Omental fat pad (tissue), 4 donors: Measurements from ENCODE around the gene LMBR1L. TPM values are rescaled to one million over a fixed set of nuclear protein-coding genes. Genes with fewer than 3 reads are reported as not detected.

ENCODE experiments used
- ATAC-seq: fragments of 150-250 bp; one replicate; pipeline ENCODE4 v1.9.1; 2016; ENCODE audit warnings: mild to moderate bottlenecking, moderate library complexity; ENCODE audit not compliant: low FRiP score
- DNase-seq: peaks from one replicate; pipeline ENCODE4 v3.0.0-alpha.2; 2019; ENCODE audit warnings: low spot score
- small RNA-seq: library from RNA; depleted of rRNA; stranded (forward); fragments of <200 nt; gene quantifications from one replicate; pipeline ENCODE3, GENCODE V24; 2016
- total RNA-seq, 4 donors: library from RNA; depleted of rRNA; stranded (reverse); fragments of >200 nt; gene quantifications; one replicate each; pipeline ENCODE4 v1.1.0, GENCODE V29; 2016
- TF ChIP-seq, protein P1 (sequence below), 3 donors: fragments of 450-650 bp; IDR thresholded peaks; one replicate each; pipeline ENCODE4 v1.5.1; 2016 to 2017; ENCODE audit warnings: antibody characterized with exemption in 3 of 3, mild to moderate bottlenecking in 3 of 3, moderate library complexity in 2 of 3

LMBR1L gene
- total RNA-seq, 4 donors from 2014 or later, result 23.2 to 68.4 (median 37.8) TPM

DNA sequence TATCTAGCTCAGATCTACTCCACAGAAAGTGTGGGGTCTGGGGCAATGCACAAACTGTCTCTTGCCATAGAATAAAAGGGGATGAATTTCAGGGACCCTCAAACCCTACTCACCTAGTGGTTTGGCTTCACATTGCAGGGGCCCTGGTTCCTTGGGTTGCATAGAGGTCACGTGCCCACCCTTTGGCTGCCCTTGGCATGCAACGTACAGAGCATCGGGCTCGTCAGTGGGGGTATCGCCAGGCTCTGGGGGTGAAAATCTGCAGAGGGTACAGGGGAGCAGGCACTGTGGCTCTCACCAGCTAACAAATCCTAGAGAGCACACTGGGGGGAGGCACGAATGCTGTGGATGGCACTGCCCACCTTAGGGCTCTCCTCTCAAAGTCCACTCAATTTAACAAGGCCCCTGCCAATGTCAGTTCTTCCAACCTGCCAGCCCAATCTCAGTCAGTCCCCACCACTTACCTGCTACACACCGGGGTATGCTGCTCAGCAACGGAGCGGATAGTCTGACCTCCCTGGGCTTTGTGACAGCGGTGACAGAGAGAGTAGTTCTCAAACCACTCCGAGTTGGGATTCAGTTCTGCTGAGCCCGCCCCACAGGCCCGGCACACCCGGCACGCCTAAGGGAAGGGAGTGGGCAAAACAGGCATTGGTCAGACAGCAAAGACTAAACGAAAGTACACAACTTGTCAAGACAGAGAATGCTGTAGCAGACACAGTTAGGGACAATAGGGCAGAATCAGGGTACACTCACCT, 58.0 kb downstream of the LMBR1L start:
- TF ChIP-seq, protein P1, sequence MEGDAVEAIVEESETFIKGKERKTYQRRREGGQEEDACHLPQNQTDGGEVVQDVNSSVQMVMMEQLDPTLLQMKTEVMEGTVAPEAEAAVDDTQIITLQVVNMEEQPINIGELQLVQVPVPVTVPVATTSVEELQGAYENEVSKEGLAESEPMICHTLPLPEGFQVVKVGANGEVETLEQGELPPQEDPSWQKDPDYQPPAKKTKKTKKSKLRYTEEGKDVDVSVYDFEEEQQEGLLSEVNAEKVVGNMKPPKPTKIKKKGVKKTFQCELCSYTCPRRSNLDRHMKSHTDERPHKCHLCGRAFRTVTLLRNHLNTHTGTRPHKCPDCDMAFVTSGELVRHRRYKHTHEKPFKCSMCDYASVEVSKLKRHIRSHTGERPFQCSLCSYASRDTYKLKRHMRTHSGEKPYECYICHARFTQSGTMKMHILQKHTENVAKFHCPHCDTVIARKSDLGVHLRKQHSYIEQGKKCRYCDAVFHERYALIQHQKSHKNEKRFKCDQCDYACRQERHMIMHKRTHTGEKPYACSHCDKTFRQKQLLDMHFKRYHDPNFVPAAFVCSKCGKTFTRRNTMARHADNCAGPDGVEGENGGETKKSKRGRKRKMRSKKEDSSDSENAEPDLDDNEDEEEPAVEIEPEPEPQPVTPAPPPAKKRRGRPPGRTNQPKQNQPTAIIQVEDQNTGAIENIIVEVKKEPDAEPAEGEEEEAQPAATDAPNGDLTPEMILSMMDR (IDR thresholded peaks at IDR 0.05), result no peak
- DNase-seq (no peak), ATAC-seq (no peak)

DNA sequence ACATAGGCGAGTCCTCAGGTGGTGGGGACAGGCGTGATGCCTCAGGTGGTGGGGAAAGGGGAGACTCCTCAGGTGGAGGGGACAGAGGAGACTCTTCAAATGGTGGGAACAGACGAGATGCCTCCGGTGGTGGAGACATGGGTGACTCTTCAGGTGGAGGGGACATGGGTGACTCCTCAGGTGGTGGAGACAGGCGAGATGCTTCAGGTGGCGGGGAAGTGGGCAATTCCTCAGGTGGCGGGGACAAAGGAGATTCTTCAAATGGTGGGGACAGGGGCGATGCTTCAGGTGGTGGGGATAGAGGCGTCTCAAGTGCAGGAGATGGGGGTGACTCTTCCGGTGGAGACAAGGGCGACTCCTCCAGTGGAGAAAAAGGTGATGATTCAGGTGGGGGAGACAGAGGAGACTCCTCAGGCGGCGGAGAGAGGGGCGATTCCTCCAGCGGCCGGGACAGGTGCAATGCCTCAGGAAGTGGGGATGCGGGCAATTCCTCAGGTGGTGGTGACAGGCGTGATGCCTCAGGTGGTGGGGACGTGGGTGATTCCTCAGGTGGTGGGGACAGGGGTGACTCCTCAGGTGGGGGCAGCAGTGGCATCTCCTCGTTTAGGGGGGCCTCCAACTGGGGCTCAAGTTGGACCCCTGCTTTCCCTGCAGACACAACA, 58.7 kb downstream of the LMBR1L start:
- no peak for DNase-seq
- ATAC-seq, result no peak
- TF ChIP-seq, protein P1 (IDR thresholded peaks at IDR 0.05), result no peak

DNA sequence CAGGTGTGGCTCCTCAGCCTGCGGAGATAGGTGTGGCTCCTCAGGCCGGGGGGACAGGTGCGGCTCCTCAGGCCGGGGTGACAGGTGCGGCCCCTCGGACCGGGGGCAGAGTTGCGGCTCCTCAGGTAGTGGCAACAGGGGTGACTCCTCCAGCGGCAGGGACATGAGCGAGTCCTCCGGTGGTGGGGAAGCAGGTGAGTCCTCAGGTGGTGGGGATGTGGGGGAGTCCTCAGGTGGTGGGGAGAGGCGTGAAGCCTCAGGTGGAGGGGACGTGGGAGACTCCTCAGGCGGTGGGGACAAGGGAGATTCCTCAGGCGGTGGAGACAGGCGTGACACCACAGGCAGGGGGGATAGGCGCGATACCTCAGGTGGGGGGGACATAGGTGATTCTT, 59.3 kb downstream of the LMBR1L start:
- TF ChIP-seq, protein P1 (IDR thresholded peaks at IDR 0.05), result no peak
- ATAC-seq (no peak), DNase-seq (no peak)

DNA sequence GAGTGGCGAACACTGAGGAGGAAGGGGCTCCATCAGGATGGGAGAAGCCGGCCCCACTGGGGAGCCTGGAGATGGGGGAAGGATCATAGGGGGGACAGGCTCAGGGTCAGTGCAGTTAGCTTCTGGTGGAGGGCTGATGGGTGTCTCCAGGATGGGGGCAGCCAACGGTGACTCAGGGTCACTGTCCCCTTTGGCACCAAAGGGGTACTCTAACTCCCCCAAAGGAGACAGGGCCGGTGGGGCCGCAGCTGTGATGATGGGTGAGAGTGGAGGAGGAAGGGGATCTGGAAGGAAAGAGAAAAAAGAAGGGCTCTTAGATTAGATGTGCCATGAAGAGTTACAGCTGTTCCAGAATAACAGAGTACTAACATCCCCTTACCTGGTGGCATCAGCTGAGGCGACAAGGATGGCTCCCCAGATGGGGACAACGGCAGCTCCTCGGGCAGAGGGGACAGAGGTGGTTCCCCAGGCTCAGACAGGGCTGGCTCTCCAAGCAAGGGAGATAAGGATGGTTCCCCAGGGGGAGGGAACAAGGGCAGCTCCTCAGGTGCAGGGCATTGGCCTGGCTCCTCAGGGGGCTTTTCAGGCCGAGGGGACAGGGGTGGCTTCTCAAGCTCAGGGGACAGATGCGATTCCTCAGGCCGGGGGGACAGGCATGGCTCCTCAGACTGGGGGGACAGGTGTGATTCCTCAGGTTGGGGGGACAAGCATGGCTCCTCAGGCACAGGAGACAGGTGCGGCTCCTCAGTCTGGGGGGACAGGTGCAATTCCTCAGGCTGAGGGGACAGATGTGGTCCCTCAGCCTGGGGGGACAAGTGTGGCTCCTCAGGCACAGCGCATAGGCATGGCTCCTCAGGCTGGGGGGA, 59.9 kb downstream of the LMBR1L start:
- TF ChIP-seq, protein P1 (IDR thresholded peaks at IDR 0.05), result no peak
- DNase-seq, result no peak
- ATAC-seq, result no peak

DNA sequence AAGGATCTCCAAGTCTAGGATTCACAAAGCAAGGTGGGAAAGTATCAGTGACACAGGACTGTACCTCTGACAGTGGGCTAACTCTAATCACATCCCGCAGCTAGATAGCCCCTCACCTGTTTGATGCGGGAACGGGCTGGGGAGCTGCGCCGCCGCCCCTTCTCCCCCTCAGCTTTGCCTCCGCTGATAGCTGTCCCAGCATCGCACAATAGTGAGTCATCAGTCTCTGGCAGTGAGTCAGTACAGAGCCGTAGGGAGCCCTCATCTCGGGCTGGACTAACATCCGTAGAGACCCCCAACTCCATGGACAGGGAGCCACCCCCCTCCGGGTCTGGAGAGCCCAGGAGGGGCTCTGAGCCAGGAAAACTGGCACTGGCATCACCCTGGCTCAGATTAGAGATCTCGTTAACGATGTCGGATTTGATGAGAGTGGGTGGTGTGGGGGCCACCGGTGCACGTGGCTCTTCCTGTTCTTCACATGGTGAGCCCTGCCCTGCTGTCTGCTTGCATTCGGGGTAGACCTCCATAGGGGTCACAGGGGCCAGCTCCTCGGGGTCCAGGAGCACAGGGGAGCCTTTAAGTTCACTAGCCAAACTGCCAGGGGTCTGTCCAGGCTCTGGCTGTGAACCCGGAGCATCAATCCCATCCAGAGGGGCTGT, 61.0 kb downstream of the LMBR1L start:
- peak; percentile 56 for ATAC-seq
- no peak for DNase-seq

DNA sequence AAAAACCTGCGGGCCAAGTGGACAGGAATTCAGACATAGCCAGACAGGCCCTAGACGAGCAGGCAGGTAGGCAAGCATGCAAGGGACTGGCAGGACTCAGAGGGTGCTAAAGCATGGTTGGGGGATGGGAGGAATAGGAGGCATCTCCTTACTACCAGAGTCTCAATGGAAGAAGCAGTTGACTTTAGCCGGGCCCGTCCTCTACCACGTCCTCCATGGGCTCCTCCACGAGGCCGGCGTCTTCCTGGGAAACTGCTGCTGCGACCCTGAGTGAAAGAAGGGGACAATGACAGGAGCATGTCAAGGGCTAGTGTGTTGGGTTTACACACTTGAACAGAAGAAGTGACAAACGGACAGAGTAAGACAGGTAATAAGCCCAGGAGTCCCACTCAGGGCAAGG, 61.7 kb downstream of the LMBR1L start:
- no peak for ATAC-seq
- TF ChIP-seq, protein P1 (IDR thresholded peaks at IDR 0.05), result no peak
- no peak for DNase-seq

More for the DNA sequence above, 61.0 kb downstream of the LMBR1L start:
- TF ChIP-seq, protein P1 (IDR thresholded peaks at IDR 0.05), result no peak

Small RNAs within 50 kb of the gene (small RNA-seq; reads per million reads assigned to genes)
- not detected for gene RF00019

Other genes starting within 250 kb of the LMBR1L start
- gene RND1, start 245.0 kb downstream of the LMBR1L start, total RNA-seq, result 1 to 10 TPM; 1.3 to 5.8 (median 4.6) TPM
- 10 to 100 TPM; 14.7 to 32.1 (median 22.5) TPM for gene FKBP11, start 185.4 kb downstream of the LMBR1L start, total RNA-seq
- 10 to 100 TPM; 57.1 to 91.5 (median 68.3) TPM for gene ARF3, start 153.4 kb downstream of the LMBR1L start, total RNA-seq
- 1 to 10 TPM in 1 of 4 donors, under 1 TPM in 3; 0.36 to 2.5 (median 0.56) TPM for gene WNT10B, start 139.1 kb downstream of the LMBR1L start, total RNA-seq
- gene WNT1, start 132.5 kb downstream of the LMBR1L start, total RNA-seq, result under 1 TPM in 1 of 4 donors, not detected in 3; 0.60 TPM
- gene DDN, start 111.5 kb downstream of the LMBR1L start, total RNA-seq, result under 1 TPM in 2 of 4 donors, not detected in 2; 0.12 to 0.65 TPM
- 10 to 100 TPM; 40.0 to 64.2 (median 54.4) TPM for gene PRKAG1, start 92.1 kb downstream of the LMBR1L start, total RNA-seq
- gene KMT2D, start 50.1 kb downstream of the LMBR1L start, total RNA-seq, result 10 to 100 TPM; 31.2 to 87.0 (median 49.0) TPM
- gene RHEBL1, start 40.9 kb downstream of the LMBR1L start, total RNA-seq, result under 1 TPM in 1 of 4 donors, not detected in 3; 0.96 TPM
- gene DHH, start 16.0 kb downstream of the LMBR1L start, total RNA-seq, result 1 to 10 TPM in 2 of 4 donors, under 1 TPM in 2; 0.72 to 2.0 (median 1.3) TPM
- gene TUBA1B, start 20.5 kb upstream of the LMBR1L start, total RNA-seq, result 1,000 to 10,000 TPM in 1 of 4 donors, 100 to 1,000 TPM in 3; 608 to 1,018 (median 745) TPM
- 100 to 1,000 TPM; 145 to 210 (median 159) TPM for gene TUBA1A, start 78.2 kb upstream of the LMBR1L start, total RNA-seq
- 100 to 1,000 TPM in 3 of 4 donors, 10 to 100 TPM in 1; 67.8 to 649 (median 241) TPM for gene TUBA1C, start 154.2 kb upstream of the LMBR1L start, total RNA-seq
- gene PRPH, start 184.3 kb upstream of the LMBR1L start, total RNA-seq, result 1 to 10 TPM; 1.3 to 4.4 (median 2.7) TPM
- gene TROAP, start 212.4 kb upstream of the LMBR1L start, total RNA-seq, result 1 to 10 TPM in 1 of 4 donors, under 1 TPM in 1, not detected in 2; 0.37 to 1.6 TPM
- gene C1QL4, start 226.3 kb upstream of the LMBR1L start, total RNA-seq, result 1 to 10 TPM in 1 of 4 donors, under 1 TPM in 1, not detected in 2; 0.65 to 1.1 TPM
- gene DNAJC22, start 236.0 kb upstream of the LMBR1L start, total RNA-seq, result 1 to 10 TPM in 3 of 4 donors, not detected in 1; 1.8 to 9.2 (median 3.0) TPM